Subcutaneous adipose tissue (tissue), 4 donors: ENCODE results near the gene CHD2. TPM values are rescaled to one million over a fixed set of nuclear protein-coding genes. Genes with fewer than 3 reads are reported as not detected.

Source experiments
- CTCF ChIP-seq: fragments of 450-650 bp; IDR thresholded peaks from one replicate; pipeline ENCODE4 v1.5.1; 2016; ENCODE audit warnings: low read depth, mild to moderate bottlenecking, control low read depth, antibody characterized with exemption, moderate library complexity
- total RNA-seq, 4 donors: library from RNA; depleted of rRNA; stranded (reverse); fragments of >200 nt; gene quantifications; one replicate each; pipeline ENCODE4 v1.1.0, GENCODE V29; 2016

Gene CHD2
- total RNA-seq, 4 donors from 2014 or later = 115 to 142 (median 128) TPM

GRCh38 chr15:93035092-93035915 lies 135.2 kb downstream of the CHD2 start:
- no peak for TF ChIP-seq CTCF

GRCh38 chr15:93035953-93036810 lies 136.1 kb downstream of the CHD2 start:
- no peak for TF ChIP-seq CTCF

- TF ChIP-seq CTCF = no peak
Observed at GRCh38 chr15:93036951-93037819, 137.1 kb downstream of the CHD2 start.

- no peak for TF ChIP-seq CTCF
Observed at GRCh38 chr15:93037820-93038705, 137.9 kb downstream of the CHD2 start.

GRCh38 chr15:93040288-93041158 lies 140.4 kb downstream of the CHD2 start:
- TF ChIP-seq CTCF = no peak

GRCh38 chr15:93041159-93041547 lies 141.0 kb downstream of the CHD2 start:
- no peak for TF ChIP-seq CTCF
